Endothelial cell of umbilical vein (primary cell): ENCODE data around the gene TPCN2. TPM values are rescaled to one million over a fixed set of nuclear protein-coding genes. Genes with fewer than 3 reads are reported as not detected.

ENCODE experiments used
- BruUV-seq: library from RNA; stranded (reverse); fragments of 400-500 nt; replicated peaks from 2 replicates; lab custom pipeline; 2021; lab: Mats Ljungman, UMichigan
- CTCF ChIA-PET: fragments of 300-600, 350-600 bp; sonication (Branson Sonifier 250); formaldehyde crosslinking; loops from one replicate; lab custom pipeline; 2021; ENCODE audit warnings: antibody characterized with exemption, inconsistent platforms; lab: Charles Lee
- POLR2A ChIA-PET: fragments of 300-600, 350-600 bp; sonication (Branson Sonifier 250); formaldehyde crosslinking; loops from one replicate; lab custom pipeline; 2021; ENCODE audit warnings: antibody characterized with exemption, inconsistent platforms; lab: Charles Lee
- DNase-seq: peaks from one replicate; pipeline ENCODE4 v3.0.0-alpha.2; 2011; ENCODE audit warnings: low read depth, low spot score
- FAIRE-seq: peaks from 2 replicates; lab custom pipeline; 2011; peaks lifted over from hg19 to GRCh38; lab: Jason Lieb, UNC
- H2AFZ ChIP-seq: 2 replicates; pipeline ENCODE4 v1.6.0; 2012; ENCODE audit warnings: low read depth, low read length, control low read depth, inconsistent platforms
- H3K27ac ChIP-seq: 2 replicates; pipeline ENCODE4 v1.5.1; 2011; ENCODE audit warnings: low read depth, mild to moderate bottlenecking, control low read depth, low read length, moderate library complexity; ENCODE audit not compliant: insufficient read depth
- H3K27me3 ChIP-seq, 2 experiments: 2 replicates each; pipeline versions ENCODE4 v1.6.0 to v1.6.1; 2011; ENCODE audit warnings: low read length in 2 of 2, mixed read lengths in 1 of 2; ENCODE audit not compliant: control insufficient read depth in 2 of 2, insufficient read depth in 2 of 2
- H3K36me3 ChIP-seq, 2 experiments: 2 replicates in 1 of 2; 3 replicates in 1 of 2; pipeline ENCODE4 v1.5.1; 2011; ENCODE audit warnings: low read length in 2 of 2, mild to moderate bottlenecking in 1 of 2, moderate library complexity in 1 of 2; ENCODE audit not compliant: control insufficient read depth in 2 of 2, insufficient read depth in 2 of 2; ENCODE audit errors: extremely low read depth in 1 of 2
- H3K4me1 ChIP-seq: 3 replicates; pipeline ENCODE4 v1.5.1; 2011; ENCODE audit warnings: mild to moderate bottlenecking, low read length; ENCODE audit not compliant: control insufficient read depth, insufficient read depth; ENCODE audit errors: extremely low read depth
- H3K4me2 ChIP-seq: 2 replicates; pipeline ENCODE4 v1.6.1; 2011; ENCODE audit warnings: low read length, control low read depth, mixed read lengths; ENCODE audit not compliant: insufficient read depth
- H3K4me3 ChIP-seq, 3 experiments: fragments of 200-600 bp in 1 of 3; sonication (generic), shearing (Covaris generic) in 1 of 3; replicated peaks in 1 of 3; 2 replicates each; pipeline ENCODE4 v1.5.1; 2011 to 2016; ENCODE audit warnings: control low read depth in 3 of 3, low read length in 3 of 3, mild to moderate bottlenecking in 2 of 3, inconsistent platforms in 1 of 3, low read depth in 1 of 3, moderate library complexity in 1 of 3; ENCODE audit not compliant: insufficient read depth in 1 of 3
- H3K79me2 ChIP-seq: 2 replicates; pipeline ENCODE4 v1.6.0; 2012; ENCODE audit warnings: low read length, inconsistent platforms; ENCODE audit not compliant: control insufficient read depth, insufficient read depth
- H3K9ac ChIP-seq: replicated peaks from 2 replicates; pipeline ENCODE3; 2011; ENCODE audit warnings: low read length, control low read depth; ENCODE audit not compliant: insufficient read depth; ENCODE audit errors: extremely low read depth
- H3K9me1 ChIP-seq: replicated peaks from 3 replicates; pipeline ENCODE4 v1.6.0; 2011; ENCODE audit warnings: mild to moderate bottlenecking, low read length; ENCODE audit not compliant: control insufficient read depth, insufficient read depth; ENCODE audit errors: extremely low read depth
- H3K9me3 ChIP-seq: replicated peaks from 2 replicates; pipeline ENCODE4 v1.5.1; 2012; ENCODE audit warnings: low read length, inconsistent platforms; ENCODE audit not compliant: control insufficient read depth, insufficient read depth
- H4K20me1 ChIP-seq: replicated peaks from 2 replicates; pipeline ENCODE3; 2011; ENCODE audit warnings: mild to moderate bottlenecking, low read length; ENCODE audit not compliant: control insufficient read depth, insufficient read depth; ENCODE audit errors: extremely low read depth
- EZH2 ChIP-seq: IDR thresholded peaks from 2 replicates; pipeline ENCODE4 v1.6.1; 2012; ENCODE audit warnings: borderline replicate concordance, low read depth, mild to moderate bottlenecking, moderate library complexity, low read length, inconsistent platforms; ENCODE audit not compliant: severe bottlenecking
- FOS ChIP-seq: IDR thresholded peaks from 2 replicates; pipeline ENCODE4 v1.6.1; 2011; ENCODE audit warnings: mild to moderate bottlenecking, low read length, moderate library complexity, borderline replicate concordance; ENCODE audit not compliant: insufficient read depth
- GATA2 ChIP-seq: IDR thresholded peaks from 2 replicates; pipeline ENCODE4 v1.7.0; 2011; ENCODE audit warnings: low read depth, mild to moderate bottlenecking, moderate library complexity, mixed read lengths, low read length; ENCODE audit not compliant: insufficient read length, insufficient read depth
- POLR2A ChIP-seq: IDR thresholded peaks from 2 replicates; pipeline ENCODE4 v1.6.1; 2012; ENCODE audit warnings: low read depth, mild to moderate bottlenecking, control low read depth, low read length
- POLR2AphosphoS5 ChIP-seq: IDR thresholded peaks from 2 replicates; pipeline ENCODE4 v1.6.1; 2012; ENCODE audit warnings: low read depth, mild to moderate bottlenecking, control low read depth, low read length, moderate library complexity; ENCODE audit not compliant: insufficient read depth
- dilution Hi-C: fragments of 300-500 bp; cut with MboI; formaldehyde crosslinking; loops from one replicate; pipeline ENCODE4 v1.15.0; 2019; ENCODE audit warnings: low sequenced_read_pairs; ENCODE audit not compliant: extremely low pct_ligation_motif_present
- intact Hi-C: fragments of 100-400 bp; cut with micrococcal nuclease; formaldehyde crosslinking; loops from one replicate; pipeline ENCODE4 v1.10.0; 2022
- polyA plus RNA-seq, 4 experiments: library from polyadenylated mRNA; depleted of rRNA in 3 of 4; stranded (reverse) in 3 of 4; unstranded in 1 of 4; fragments of >200 nt; gene quantifications; 2 replicates each; pipeline versions ENCODE4 v1.2.1 to v1.2.3, GENCODE V29; 2011 to 2012; ENCODE audit warnings: missing spikeins in 1 of 4
- total RNA-seq: library from RNA; stranded (reverse); gene quantifications from 2 replicates; pipeline ENCODE4 v1.2.3, GENCODE V29; 2021
- TF ChIP-seq, protein P1 (sequence below): IDR thresholded peaks from 2 replicates; pipeline ENCODE4 v1.6.1; 2011; ENCODE audit not compliant: insufficient read depth, insufficient read length
- TF ChIP-seq, protein P2 (sequence below), 2 donors: IDR thresholded peaks; 1 replicate in 1 of 2; 2 replicates in 1 of 2; pipeline ENCODE4 v1.5.1; 2011; ENCODE audit warnings: low read length in 2 of 2, mild to moderate bottlenecking in 2 of 2, moderate library complexity in 2 of 2, control low read depth in 1 of 2, inconsistent platforms in 1 of 2, low read depth in 1 of 2; ENCODE audit not compliant: insufficient read depth in 1 of 2; ENCODE audit errors: extremely low read depth in 1 of 2

The TPCN2 gene
- total and polyA plus RNA-seq, 2 donors (not counting 3 experiments of a cell fraction or from before 2014, with no cell fraction given), result 10.3 to 13.4 TPM

DNA sequence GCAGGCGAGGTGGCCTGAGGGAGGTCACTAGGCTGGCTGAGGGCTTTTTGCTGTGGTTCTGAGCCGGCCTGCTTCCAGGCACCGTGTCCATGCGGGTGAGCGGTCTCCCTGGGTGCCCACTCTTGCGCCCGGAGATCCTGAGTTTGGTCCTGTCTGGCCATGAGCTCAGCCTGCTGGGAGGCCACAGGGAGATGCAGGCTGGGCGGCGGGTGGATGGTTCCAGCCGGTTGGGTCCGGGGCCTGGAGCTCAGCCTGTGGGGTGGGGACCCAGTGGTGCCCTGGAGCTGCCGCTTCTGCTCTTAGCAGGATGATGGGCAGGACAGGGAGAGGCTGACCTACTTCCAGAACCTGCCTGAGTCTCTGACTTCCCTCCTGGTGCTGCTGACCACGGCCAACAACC is 18.5 kb downstream of the TPCN2 start:
- FAIRE-seq (no peak), DNase-seq (no peak)
- Histone ChIP-seq H3K36me3 (peaks cover 0 to 10% of the 10 kb centered on the region in 2 experiments), H3K27ac (no peak overlapping the region), H3K9ac (no peak overlapping the region), H2AFZ (no peak overlapping the region), H3K4me1 (no peaks in the 10 kb centered on the region), H3K4me2 (no peak overlapping the region), H3K79me2 (no peaks in the 10 kb centered on the region), H4K20me1 (no peaks in the 10 kb centered on the region), H3K9me1 (no peaks in the 10 kb centered on the region), H3K9me3 (no peaks in the 10 kb centered on the region), H3K4me3 (no peak overlapping the region), H3K27me3 (no peaks in the 10 kb centered on the region)
- BruUV-seq, result no TSS peak
- ChIA-PET CTCF (no interaction called here), POLR2A (no interaction called here)
- dilution Hi-C loops (no loop called here), intact Hi-C loops (no loop called here)
- TF ChIP-seq EZH2, result no peak
- TF ChIP-seq, protein P1, sequence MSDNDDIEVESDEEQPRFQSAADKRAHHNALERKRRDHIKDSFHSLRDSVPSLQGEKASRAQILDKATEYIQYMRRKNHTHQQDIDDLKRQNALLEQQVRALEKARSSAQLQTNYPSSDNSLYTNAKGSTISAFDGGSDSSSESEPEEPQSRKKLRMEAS, result no peak
- TF ChIP-seq, protein P2, sequence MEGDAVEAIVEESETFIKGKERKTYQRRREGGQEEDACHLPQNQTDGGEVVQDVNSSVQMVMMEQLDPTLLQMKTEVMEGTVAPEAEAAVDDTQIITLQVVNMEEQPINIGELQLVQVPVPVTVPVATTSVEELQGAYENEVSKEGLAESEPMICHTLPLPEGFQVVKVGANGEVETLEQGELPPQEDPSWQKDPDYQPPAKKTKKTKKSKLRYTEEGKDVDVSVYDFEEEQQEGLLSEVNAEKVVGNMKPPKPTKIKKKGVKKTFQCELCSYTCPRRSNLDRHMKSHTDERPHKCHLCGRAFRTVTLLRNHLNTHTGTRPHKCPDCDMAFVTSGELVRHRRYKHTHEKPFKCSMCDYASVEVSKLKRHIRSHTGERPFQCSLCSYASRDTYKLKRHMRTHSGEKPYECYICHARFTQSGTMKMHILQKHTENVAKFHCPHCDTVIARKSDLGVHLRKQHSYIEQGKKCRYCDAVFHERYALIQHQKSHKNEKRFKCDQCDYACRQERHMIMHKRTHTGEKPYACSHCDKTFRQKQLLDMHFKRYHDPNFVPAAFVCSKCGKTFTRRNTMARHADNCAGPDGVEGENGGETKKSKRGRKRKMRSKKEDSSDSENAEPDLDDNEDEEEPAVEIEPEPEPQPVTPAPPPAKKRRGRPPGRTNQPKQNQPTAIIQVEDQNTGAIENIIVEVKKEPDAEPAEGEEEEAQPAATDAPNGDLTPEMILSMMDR (IDR thresholded peaks at IDR 0.05; ENCODE audit: extremely low read depth in 1 of 2, insufficient read depth in 1 of 2, low read depth in 1 of 2, low read length in 2 of 2), result no peak
- no peak for TF ChIP-seq POLR2A
- TF ChIP-seq GATA2, result no peak
- TF ChIP-seq FOS, result no peak
- no peak for TF ChIP-seq POLR2AphosphoS5
